NCI-H1105 (cell line): Measurements from ENCODE around the gene CKM.
"Not testable (repeated sequence)": the region's sequence is repeated elsewhere in the genome, so short reads cannot be mapped to it uniquely, and the experiment has no call there.

Source experiments
- DNase-seq: peaks from one replicate; lab custom pipeline; 2025; lab: John Stamatoyannopoulos, UW

The CKM gene

GRCh38 chr19:45349126-45349415 lies 26.4 kb upstream of the CKM start:
- DNase-seq, result no peak

GRCh38 chr19:45348367-45349125 lies 25.9 kb upstream of the CKM start:
- no peak for DNase-seq

GRCh38 chr19:45347570-45348366 lies 25.1 kb upstream of the CKM start:
- DNase-seq, result no peak

GRCh38 chr19:45346449-45346848 lies 23.8 kb upstream of the CKM start:
- no peak for DNase-seq

GRCh38 chr19:45345506-45345860 lies 22.8 kb upstream of the CKM start:
- DNase-seq, result no peak

GRCh38 chr19:45344621-45345505 lies 22.2 kb upstream of the CKM start:
- no peak for DNase-seq

GRCh38 chr19:45342911-45343310 lies 20.2 kb upstream of the CKM start:
- DNase-seq, result no peak

- no peak for DNase-seq
Observed at GRCh38 chr19:45340899-45341453, 18.3 kb upstream of the CKM start.

- peak; percentile 31 for DNase-seq
Observed at GRCh38 chr19:45340232-45340898, 17.7 kb upstream of the CKM start, which contains the start of gene KLC3. TSS of gene KLC3 (plus strand) at chr19:45340750. CDS start at chr19:45345542, 4,792 bp downstream.

- DNase-seq, result no peak
Observed at GRCh38 chr19:45339629-45340028, 17.0 kb upstream of the CKM start.

- DNase-seq, result no peak
Observed at GRCh38 chr19:45336696-45337251, 14.1 kb upstream of the CKM start.

GRCh38 chr19:45334881-45335280 lies 12.2 kb upstream of the CKM start:
- DNase-seq, result not testable (repeated sequence)

- DNase-seq, result no peak
Observed at GRCh38 chr19:45333609-45334303, 11.1 kb upstream of the CKM start.

GRCh38 chr19:45331411-45331810 lies 8.7 kb upstream of the CKM start:
- no peak for DNase-seq

GRCh38 chr19:45327404-45328143 lies 4.9 kb upstream of the CKM start:
- DNase-seq, result no peak

GRCh38 chr19:45324349-45324907 lies 1.8 kb upstream of the CKM start:
- no peak for DNase-seq

- no peak for DNase-seq
Observed at GRCh38 chr19:45323671-45324081, 1.0 kb upstream of the CKM start.

- peak; percentile 32 for DNase-seq
Observed at GRCh38 chr19:45322311-45322710, 364 bp downstream of the CKM start.

GRCh38 chr19:45321848-45322247 lies 827 bp downstream of the CKM start:
- DNase-seq, result no peak
